Measurements from ENCODE around the gene RRP9. TPM values are rescaled to one million over a fixed set of nuclear protein-coding genes. Genes with fewer than 3 reads are reported as not detected.
A peak's percentile ranks its signal among the peaks of the same experiment; 100 is the strongest.

The RRP9 gene
- total and polyA plus RNA-seq, 4 donors: 6.5 to 11.0 (median 7.8) TPM

GRCh38 chr3:51957520-51958205, 16.0 kb upstream of the RRP9 start:
- no peak overlapping the region for H3K9ac ChIP-seq (ENCODE audit: low read depth in 1 of 2, low read length in 2 of 2)
- no peak for TF ChIP-seq RAD21 (IDR thresholded peaks at IDR 0.05)
- TF ChIP-seq FOXA2 (IDR thresholded peaks at IDR 0.05): no peak
- no peak for TF ChIP-seq SP1 (IDR thresholded peaks at IDR 0.05)
- TF ChIP-seq GABPA (IDR thresholded peaks at IDR 0.05 in 1 of 2, conservative IDR thresholded peaks at IDR 0.05 in 1 of 2): no peak
- TF ChIP-seq YY1 (IDR thresholded peaks at IDR 0.05): no peak
- TF ChIP-seq, protein P1, sequence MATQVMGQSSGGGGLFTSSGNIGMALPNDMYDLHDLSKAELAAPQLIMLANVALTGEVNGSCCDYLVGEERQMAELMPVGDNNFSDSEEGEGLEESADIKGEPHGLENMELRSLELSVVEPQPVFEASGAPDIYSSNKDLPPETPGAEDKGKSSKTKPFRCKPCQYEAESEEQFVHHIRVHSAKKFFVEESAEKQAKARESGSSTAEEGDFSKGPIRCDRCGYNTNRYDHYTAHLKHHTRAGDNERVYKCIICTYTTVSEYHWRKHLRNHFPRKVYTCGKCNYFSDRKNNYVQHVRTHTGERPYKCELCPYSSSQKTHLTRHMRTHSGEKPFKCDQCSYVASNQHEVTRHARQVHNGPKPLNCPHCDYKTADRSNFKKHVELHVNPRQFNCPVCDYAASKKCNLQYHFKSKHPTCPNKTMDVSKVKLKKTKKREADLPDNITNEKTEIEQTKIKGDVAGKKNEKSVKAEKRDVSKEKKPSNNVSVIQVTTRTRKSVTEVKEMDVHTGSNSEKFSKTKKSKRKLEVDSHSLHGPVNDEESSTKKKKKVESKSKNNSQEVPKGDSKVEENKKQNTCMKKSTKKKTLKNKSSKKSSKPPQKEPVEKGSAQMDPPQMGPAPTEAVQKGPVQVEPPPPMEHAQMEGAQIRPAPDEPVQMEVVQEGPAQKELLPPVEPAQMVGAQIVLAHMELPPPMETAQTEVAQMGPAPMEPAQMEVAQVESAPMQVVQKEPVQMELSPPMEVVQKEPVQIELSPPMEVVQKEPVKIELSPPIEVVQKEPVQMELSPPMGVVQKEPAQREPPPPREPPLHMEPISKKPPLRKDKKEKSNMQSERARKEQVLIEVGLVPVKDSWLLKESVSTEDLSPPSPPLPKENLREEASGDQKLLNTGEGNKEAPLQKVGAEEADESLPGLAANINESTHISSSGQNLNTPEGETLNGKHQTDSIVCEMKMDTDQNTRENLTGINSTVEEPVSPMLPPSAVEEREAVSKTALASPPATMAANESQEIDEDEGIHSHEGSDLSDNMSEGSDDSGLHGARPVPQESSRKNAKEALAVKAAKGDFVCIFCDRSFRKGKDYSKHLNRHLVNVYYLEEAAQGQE (IDR thresholded peaks at IDR 0.05): no peak
- no peak for TF ChIP-seq HNF4A (conservative IDR thresholded peaks at IDR 0.05)
- TF ChIP-seq EGR1 (IDR thresholded peaks at IDR 0.05; ENCODE audit: low read depth in 2 of 2): no peak
- no peak for TF ChIP-seq FOXA1 (IDR thresholded peaks at IDR 0.05)
- no peak for TF ChIP-seq HNF4G (IDR thresholded peaks at IDR 0.05)
- no peak for TF ChIP-seq ZBTB33 (IDR thresholded peaks at IDR 0.05)
- TF ChIP-seq ATF3 (IDR thresholded peaks at IDR 0.05): no peak
- TF ChIP-seq TAF1 (conservative IDR thresholded peaks at IDR 0.05): no peak
- no peak for TF ChIP-seq RXRA (IDR thresholded peaks at IDR 0.05)
- no peak for TF ChIP-seq CTCF (IDR thresholded peaks at IDR 0.05; ENCODE audit: low read depth, low read length, missing input control)
- TF ChIP-seq MAX (IDR thresholded peaks at IDR 0.05): no peak
- TF ChIP-seq JUND (IDR thresholded peaks at IDR 0.05): no peak
- TF ChIP-seq NR2F2 (IDR thresholded peaks at IDR 0.05): no peak
- 96% methylated on average over 15 of the region's 15 CpGs for WGBS

More at GRCh38 chr3:51957520-51958205, 16.0 kb upstream of the RRP9 start:
- Histone ChIP-seq H3K4me3 (ENCODE audit: low read depth in 1 of 3, low read length in 3 of 3) (no peak overlapping the region), H3K36me3 (ENCODE audit: control insufficient read depth in 4 of 4, insufficient read depth in 3 of 4, low read depth in 1 of 4, low read length in 3 of 4) (peaks cover 0 to 2% (median 0%) of the 10 kb centered on the region in 4 donors), H3K9me3 (ENCODE audit: control insufficient read depth in 4 of 4, low read length in 3 of 4) (no peaks in the 10 kb centered on the region), H3K27me3 (ENCODE audit: control insufficient read depth in 4 of 4, insufficient read depth in 4 of 4, low read length in 3 of 4) (no peaks in the 10 kb centered on the region), H3K27ac (ENCODE audit: low read depth in 1 of 2, low read length in 2 of 2) (peak overlapping the region in 1 of 2 donors; percentile 34), H3K4me1 (ENCODE audit: control insufficient read depth in 4 of 4, insufficient read depth in 4 of 4, low read length in 3 of 4) (peaks cover 11 to 35% (median 19%) of the 10 kb centered on the region in 4 donors)
- DNase-seq (ENCODE audit: low spot score): no peak
